ENCODE measurements around the gene NFATC3. TPM values are rescaled to one million over a fixed set of nuclear protein-coding genes. Genes with fewer than 3 reads are reported as not detected.

Gene NFATC3
- total RNA-seq, 1 experiment from 2014 or later: 26.9 TPM

GRCh38 chr16:68235108-68235886 lies 150.1 kb downstream of the NFATC3 start:
- in situ Hi-C loops (cut with HindIII; ENCODE audit: low sequenced_read_pairs): no loop called here
- DNase-seq (ENCODE audit: low spot score): no peak

- in situ Hi-C loops (cut with HindIII; ENCODE audit: low sequenced_read_pairs): no loop called here
- DNase-seq (ENCODE audit: low spot score): no peak
These were observed 150.6 kb downstream of the NFATC3 start, which contains the start of gene ESRP2 for GRCh38 chr16:68235887-68236136. Gene ESRP2 (minus strand): TSS chr16:68236127. CDS start chr16:68236045, 82 bp downstream.

- in situ Hi-C loops (cut with HindIII; ENCODE audit: low sequenced_read_pairs): no loop called here
- no peak for DNase-seq (ENCODE audit: low spot score)
These were observed 151.1 kb downstream of the NFATC3 start for GRCh38 chr16:68236137-68236825.

GRCh38 chr16:68236826-68237242 lies 151.7 kb downstream of the NFATC3 start:
- peak; percentile 49 for DNase-seq (ENCODE audit: low spot score)
- in situ Hi-C loops (cut with HindIII; ENCODE audit: low sequenced_read_pairs): no loop called here

GRCh38 chr16:68237243-68238028 lies 152.3 kb downstream of the NFATC3 start:
- in situ Hi-C loops (cut with HindIII; ENCODE audit: low sequenced_read_pairs): no loop called here
- DNase-seq (ENCODE audit: low spot score): peak; percentile 98

- in situ Hi-C loops (cut with HindIII; ENCODE audit: low sequenced_read_pairs): no loop called here
These were observed 152.8 kb downstream of the NFATC3 start for GRCh38 chr16:68238029-68238345.

GRCh38 chr16:68242085-68242484 lies 156.9 kb downstream of the NFATC3 start:
- no peak for DNase-seq (ENCODE audit: low spot score)
- in situ Hi-C loops (cut with HindIII; ENCODE audit: low sequenced_read_pairs): no loop called here

More at GRCh38 chr16:68238029-68238345, 152.8 kb downstream of the NFATC3 start:
- no peak for DNase-seq (ENCODE audit: low spot score)

- in situ Hi-C loops (cut with HindIII; ENCODE audit: low sequenced_read_pairs): no loop called here
- no peak for DNase-seq (ENCODE audit: low spot score)
These were observed 158.0 kb downstream of the NFATC3 start for GRCh38 chr16:68242926-68243858.

GRCh38 chr16:68244481-68244902 lies 159.3 kb downstream of the NFATC3 start:
- no peak for DNase-seq (ENCODE audit: low spot score)
- in situ Hi-C loops (cut with HindIII; ENCODE audit: low sequenced_read_pairs): no loop called here

GRCh38 chr16:68244903-68245853 lies 160.0 kb downstream of the NFATC3 start, which contains the start of gene PLA2G15:
Gene PLA2G15 (plus strand): TSS chr16:68245373. CDS start chr16:68245427, 54 bp downstream.
- in situ Hi-C loops (cut with HindIII; ENCODE audit: low sequenced_read_pairs): no loop called here
- DNase-seq (ENCODE audit: low spot score): peak; percentile 95

- DNase-seq (ENCODE audit: low spot score): no peak
- in situ Hi-C loops (cut with HindIII; ENCODE audit: low sequenced_read_pairs): no loop called here
These were observed 161.0 kb downstream of the NFATC3 start for GRCh38 chr16:68246121-68246520.

- DNase-seq (ENCODE audit: low spot score): no peak
- in situ Hi-C loops (cut with HindIII; ENCODE audit: low sequenced_read_pairs): no loop called here
These were observed 161.5 kb downstream of the NFATC3 start for GRCh38 chr16:68246666-68247065.

GRCh38 chr16:68247400-68247799 lies 162.2 kb downstream of the NFATC3 start:
- in situ Hi-C loops (cut with HindIII; ENCODE audit: low sequenced_read_pairs): no loop called here

GRCh38 chr16:68247932-68248331 lies 162.8 kb downstream of the NFATC3 start:
- DNase-seq (ENCODE audit: low spot score): no peak
- in situ Hi-C loops (cut with HindIII; ENCODE audit: low sequenced_read_pairs): no loop called here

More at GRCh38 chr16:68247400-68247799, 162.2 kb downstream of the NFATC3 start:
- peak; percentile 80 for DNase-seq (ENCODE audit: low spot score)

- in situ Hi-C loops (cut with HindIII; ENCODE audit: low sequenced_read_pairs): no loop called here
- DNase-seq (ENCODE audit: low spot score): no peak
These were observed 164.2 kb downstream of the NFATC3 start for GRCh38 chr16:68249371-68249770.

GRCh38 chr16:68250951-68251350 lies 165.8 kb downstream of the NFATC3 start:
- DNase-seq (ENCODE audit: low spot score): no peak
- in situ Hi-C loops (cut with HindIII; ENCODE audit: low sequenced_read_pairs): no loop called here

- in situ Hi-C loops (cut with HindIII; ENCODE audit: low sequenced_read_pairs): no loop called here
- DNase-seq (ENCODE audit: low spot score): peak; percentile 94
These were observed 166.7 kb downstream of the NFATC3 start for GRCh38 chr16:68251832-68252231.

GRCh38 chr16:68252383-68252782 lies 167.2 kb downstream of the NFATC3 start:
- DNase-seq (ENCODE audit: low spot score): no peak
- in situ Hi-C loops (cut with HindIII; ENCODE audit: low sequenced_read_pairs): no loop called here

All from G401 (cell line).